ENCODE data around the gene ELL2.

The ELL2 gene

DNA sequence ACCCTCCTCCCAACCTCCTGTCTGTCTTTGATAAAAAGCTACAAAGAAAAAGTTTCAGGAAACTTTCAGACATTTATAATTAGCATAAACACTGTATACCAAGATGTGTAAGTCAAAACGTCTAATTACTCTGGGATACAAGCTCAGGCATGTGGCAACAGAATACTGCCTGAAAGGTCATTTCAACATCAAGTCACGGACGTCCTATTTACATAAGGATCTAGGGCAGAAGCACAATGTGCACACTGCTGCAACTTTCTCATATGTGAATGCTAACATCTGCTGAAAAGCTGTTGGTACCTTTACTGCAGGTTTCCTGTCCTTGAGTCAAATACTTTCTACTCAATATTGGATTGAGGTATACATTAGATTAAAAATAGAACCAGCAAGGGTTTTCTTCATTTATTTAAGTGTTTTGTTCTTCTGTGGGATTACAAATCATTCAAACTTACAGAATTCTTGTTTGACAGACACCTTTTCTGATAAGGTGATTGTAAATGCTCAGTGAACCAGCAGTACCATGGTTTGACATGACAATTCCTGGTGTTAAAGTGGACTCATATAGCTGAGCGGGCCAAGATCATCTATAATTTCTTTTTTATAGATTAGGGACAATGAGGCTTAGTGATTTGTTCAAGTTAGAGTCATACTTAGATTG is 36.8 kb downstream of the ELL2 start:
- H3K79me2 ChIP-seq, result peaks cover 21% of the 10 kb centered on the region

DNA sequence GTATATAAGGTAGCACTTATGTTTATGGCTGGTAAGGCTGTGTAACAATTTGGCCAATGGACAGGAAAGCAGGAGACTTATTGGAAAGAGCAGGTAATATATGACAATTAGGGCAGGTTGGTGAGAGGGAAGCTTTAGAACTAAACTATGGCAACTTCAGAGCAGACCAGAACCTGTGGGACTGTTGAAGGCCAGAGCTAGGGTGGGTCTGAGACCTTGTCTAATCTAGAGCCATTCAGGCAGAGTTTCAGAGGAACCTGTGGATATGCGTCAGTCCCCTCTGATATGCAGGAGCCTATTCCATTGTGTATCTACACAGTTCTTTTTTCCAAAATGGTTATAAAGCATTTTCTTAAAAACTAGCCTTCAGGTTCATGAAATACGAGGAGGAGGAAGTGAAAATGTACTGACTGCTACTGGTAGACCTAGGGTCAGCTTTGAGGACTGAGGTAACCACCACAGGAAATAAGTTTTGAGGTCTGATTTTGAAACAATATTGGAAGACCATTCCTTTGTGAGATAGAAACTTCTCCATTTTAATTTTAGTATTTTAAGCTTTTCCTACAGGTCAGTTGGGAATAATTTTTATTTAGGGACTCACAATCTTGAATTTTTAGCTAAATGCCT is 37.6 kb downstream of the ELL2 start:
- H2AFZ ChIP-seq, result no peak overlapping the region

More for the DNA sequence above, 36.8 kb downstream of the ELL2 start:
- Histone ChIP-seq H2AFZ (no peak overlapping the region), H3K4me2 (ENCODE audit: low read length) (no peak overlapping the region), H3K9me3 (ENCODE audit: control insufficient read depth, low read length) (no peaks in the 10 kb centered on the region), H3K36me3 (ENCODE audit: control insufficient read depth, insufficient read depth, low read length) (no peaks in the 10 kb centered on the region), H3K9ac (no peak overlapping the region), H3K4me3 (ENCODE audit: low read depth, low read length) (no peak overlapping the region), H3K27ac (no peak overlapping the region), H3K4me1 (no peaks in the 10 kb centered on the region), H3K27me3 (ENCODE audit: control insufficient read depth, insufficient read depth, low read length) (no peaks in the 10 kb centered on the region)
- TF ChIP-seq, protein P1, sequence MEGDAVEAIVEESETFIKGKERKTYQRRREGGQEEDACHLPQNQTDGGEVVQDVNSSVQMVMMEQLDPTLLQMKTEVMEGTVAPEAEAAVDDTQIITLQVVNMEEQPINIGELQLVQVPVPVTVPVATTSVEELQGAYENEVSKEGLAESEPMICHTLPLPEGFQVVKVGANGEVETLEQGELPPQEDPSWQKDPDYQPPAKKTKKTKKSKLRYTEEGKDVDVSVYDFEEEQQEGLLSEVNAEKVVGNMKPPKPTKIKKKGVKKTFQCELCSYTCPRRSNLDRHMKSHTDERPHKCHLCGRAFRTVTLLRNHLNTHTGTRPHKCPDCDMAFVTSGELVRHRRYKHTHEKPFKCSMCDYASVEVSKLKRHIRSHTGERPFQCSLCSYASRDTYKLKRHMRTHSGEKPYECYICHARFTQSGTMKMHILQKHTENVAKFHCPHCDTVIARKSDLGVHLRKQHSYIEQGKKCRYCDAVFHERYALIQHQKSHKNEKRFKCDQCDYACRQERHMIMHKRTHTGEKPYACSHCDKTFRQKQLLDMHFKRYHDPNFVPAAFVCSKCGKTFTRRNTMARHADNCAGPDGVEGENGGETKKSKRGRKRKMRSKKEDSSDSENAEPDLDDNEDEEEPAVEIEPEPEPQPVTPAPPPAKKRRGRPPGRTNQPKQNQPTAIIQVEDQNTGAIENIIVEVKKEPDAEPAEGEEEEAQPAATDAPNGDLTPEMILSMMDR (IDR thresholded peaks at IDR 0.05), result no peak

DNA sequence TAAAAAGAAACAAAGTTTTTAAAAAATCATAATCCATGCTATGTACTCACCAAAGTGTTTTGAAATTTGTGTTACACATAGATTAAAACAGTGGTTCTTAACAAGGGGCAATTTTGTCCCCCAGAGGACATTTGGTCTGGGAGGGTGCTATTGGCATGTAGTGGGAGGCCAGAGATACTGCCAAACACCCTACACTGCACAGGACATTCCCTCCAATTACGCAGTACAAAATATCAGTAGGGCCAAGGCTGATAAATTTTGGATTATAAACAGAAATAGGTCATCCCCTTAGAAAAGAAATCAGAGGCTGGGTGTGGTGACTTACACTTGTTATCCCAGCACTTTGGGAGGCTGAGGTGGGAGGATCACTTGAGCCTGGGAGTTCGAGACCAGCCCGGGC is 38.9 kb downstream of the ELL2 start:
- H3K9ac ChIP-seq, result no peak overlapping the region
- H3K27me3 ChIP-seq (ENCODE audit: control insufficient read depth, insufficient read depth, low read length), result no peaks in the 10 kb centered on the region
- H2AFZ ChIP-seq, result no peak overlapping the region
- H3K4me3 ChIP-seq (ENCODE audit: low read depth, low read length), result no peak overlapping the region
- H3K36me3 ChIP-seq (ENCODE audit: control insufficient read depth, insufficient read depth, low read length), result no peaks in the 10 kb centered on the region
- no peaks in the 10 kb centered on the region for H3K4me1 ChIP-seq
- H3K9me3 ChIP-seq (ENCODE audit: control insufficient read depth, low read length), result no peaks in the 10 kb centered on the region
- no peak overlapping the region for H3K27ac ChIP-seq
- no peak overlapping the region for H3K4me2 ChIP-seq (ENCODE audit: low read length)
- TF ChIP-seq, protein P1 (IDR thresholded peaks at IDR 0.05), result no peak
- peaks cover 17% of the 10 kb centered on the region for H3K79me2 ChIP-seq

More for the DNA sequence above, 37.6 kb downstream of the ELL2 start:
- Histone ChIP-seq H3K79me2 (peaks cover 20% of the 10 kb centered on the region), H3K4me1 (no peaks in the 10 kb centered on the region), H3K4me2 (ENCODE audit: low read length) (no peak overlapping the region), H3K4me3 (ENCODE audit: low read depth, low read length) (no peak overlapping the region), H3K27me3 (ENCODE audit: control insufficient read depth, insufficient read depth, low read length) (no peaks in the 10 kb centered on the region), H3K36me3 (ENCODE audit: control insufficient read depth, insufficient read depth, low read length) (no peaks in the 10 kb centered on the region), H3K9ac (no peak overlapping the region), H3K27ac (no peak overlapping the region), H3K9me3 (ENCODE audit: control insufficient read depth, low read length) (no peaks in the 10 kb centered on the region)
- TF ChIP-seq, protein P1 (IDR thresholded peaks at IDR 0.05), result no peak

DNA sequence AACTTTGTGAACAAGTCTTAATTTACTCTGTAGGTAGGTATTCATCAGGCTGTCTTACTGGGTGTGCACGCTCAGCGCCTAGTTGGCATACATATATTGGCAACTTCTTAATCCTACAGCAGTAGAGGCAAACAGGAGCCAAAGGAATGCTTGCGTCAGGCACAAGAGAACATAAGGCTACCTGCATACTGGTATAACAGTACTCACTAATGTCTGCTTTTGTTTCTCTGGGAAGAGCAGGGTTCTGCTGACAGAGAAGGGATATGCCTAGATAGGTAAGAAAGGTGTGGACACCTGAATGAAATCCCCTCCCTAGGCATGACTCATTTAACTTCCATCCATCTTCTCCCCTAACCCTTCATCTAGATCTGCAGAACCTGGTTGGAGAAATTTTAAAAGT is 40.1 kb downstream of the ELL2 start:
- Histone ChIP-seq H3K9ac (no peak overlapping the region), H3K27me3 (ENCODE audit: control insufficient read depth, insufficient read depth, low read length) (no peaks in the 10 kb centered on the region), H3K9me3 (ENCODE audit: control insufficient read depth, low read length) (no peaks in the 10 kb centered on the region), H3K4me1 (no peaks in the 10 kb centered on the region), H3K4me2 (ENCODE audit: low read length) (no peak overlapping the region), H3K79me2 (peaks cover 12% of the 10 kb centered on the region), H3K36me3 (ENCODE audit: control insufficient read depth, insufficient read depth, low read length) (no peaks in the 10 kb centered on the region), H3K4me3 (ENCODE audit: low read depth, low read length) (no peak overlapping the region), H3K27ac (no peak overlapping the region), H2AFZ (no peak overlapping the region)
- TF ChIP-seq, protein P1 (IDR thresholded peaks at IDR 0.05), result no peak

DNA sequence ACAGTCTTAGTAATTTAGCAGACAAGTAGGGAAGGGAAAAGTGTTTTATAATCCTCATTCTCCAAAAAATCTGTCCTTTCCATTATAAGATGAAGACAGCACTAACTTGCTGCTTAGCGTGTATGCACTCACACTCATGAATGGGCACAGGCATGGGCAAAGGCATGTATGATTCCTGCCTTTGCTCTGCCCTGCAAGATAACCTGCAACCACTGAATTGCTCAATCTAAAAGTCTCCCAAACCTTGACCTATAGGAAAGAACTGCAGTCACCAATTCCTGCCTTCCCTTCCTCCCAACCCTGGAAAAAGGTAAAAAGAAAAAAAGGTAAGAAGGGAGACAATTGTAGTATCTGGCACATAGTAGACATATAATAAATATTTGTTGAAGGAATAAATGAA is 40.8 kb downstream of the ELL2 start:
- H3K27ac ChIP-seq, result no peak overlapping the region
- H3K36me3 ChIP-seq (ENCODE audit: control insufficient read depth, insufficient read depth, low read length), result no peaks in the 10 kb centered on the region
- H3K79me2 ChIP-seq, result peaks cover 12% of the 10 kb centered on the region
- H3K27me3 ChIP-seq (ENCODE audit: control insufficient read depth, insufficient read depth, low read length), result no peaks in the 10 kb centered on the region
- H2AFZ ChIP-seq, result no peak overlapping the region
- no peaks in the 10 kb centered on the region for H3K9me3 ChIP-seq (ENCODE audit: control insufficient read depth, low read length)
- H3K9ac ChIP-seq, result no peak overlapping the region
- H3K4me3 ChIP-seq (ENCODE audit: low read depth, low read length), result no peak overlapping the region
- TF ChIP-seq, protein P1 (IDR thresholded peaks at IDR 0.05), result no peak
- no peak overlapping the region for H3K4me2 ChIP-seq (ENCODE audit: low read length)
- H3K4me1 ChIP-seq, result no peaks in the 10 kb centered on the region

Measured in parathyroid adenoma (tissue), 2 donors.